AG08396 (cell line): Measurements from ENCODE around the gene SNX30.
A peak's percentile ranks its signal among the peaks of the same experiment; 100 is the strongest.
"Not testable (repeated sequence)": the region's sequence is repeated elsewhere in the genome, so short reads cannot be mapped to it uniquely, and the experiment has no call there.

Source experiments
- DNase-seq: peaks from one replicate; pipeline ENCODE4 v3.0.0; 2012; ENCODE audit warnings: low spot score, mixed read lengths

Gene SNX30

GRCh38 chr9:112750016-112750763, at the start of gene SNX30:
TSS of gene SNX30 (plus strand) at chr9:112750760. CDS start at chr9:112751002, 242 bp downstream.
- DNase-seq = peak; percentile 96

- DNase-seq = no peak
These were observed 47.3 kb upstream of the SNX30 start for GRCh38 chr9:112703304-112703703.

- DNase-seq = no peak
These were observed 44.7 kb upstream of the SNX30 start for GRCh38 chr9:112705768-112706427.

GRCh38 chr9:112711050-112711689, 39.4 kb upstream of the SNX30 start:
- peak; percentile 37 for DNase-seq

- DNase-seq = no peak
These were observed 37.9 kb upstream of the SNX30 start for GRCh38 chr9:112712678-112713077.

GRCh38 chr9:112717661-112718331, 32.8 kb upstream of the SNX30 start, which contains the start of gene INIP:
TSS of gene INIP (minus strand) at chr9:112718117. CDS start at chr9:112716485, 1,632 bp downstream.
- peak; percentile 96 for DNase-seq

GRCh38 chr9:112719241-112719691, 31.3 kb upstream of the SNX30 start:
- no peak for DNase-seq

GRCh38 chr9:112719696-112720095, 30.9 kb upstream of the SNX30 start:
- no peak for DNase-seq

- no peak for DNase-seq
These were observed 30.3 kb upstream of the SNX30 start for GRCh38 chr9:112720113-112720780.

- DNase-seq = not testable (repeated sequence)
These were observed 27.8 kb upstream of the SNX30 start for GRCh38 chr9:112722749-112723148.

- no peak for DNase-seq
These were observed 24.6 kb upstream of the SNX30 start for GRCh38 chr9:112725961-112726360.

- no peak for DNase-seq
These were observed 24.1 kb upstream of the SNX30 start for GRCh38 chr9:112726428-112726827.

- DNase-seq = no peak
These were observed 22.2 kb upstream of the SNX30 start for GRCh38 chr9:112728401-112728800.

GRCh38 chr9:112731971-112732370, 18.6 kb upstream of the SNX30 start:
- DNase-seq = no peak

GRCh38 chr9:112734892-112735291, 15.7 kb upstream of the SNX30 start:
- no peak for DNase-seq

- DNase-seq = no peak
These were observed 7.2 kb upstream of the SNX30 start for GRCh38 chr9:112743216-112743836.

- DNase-seq = no peak
These were observed 6.4 kb upstream of the SNX30 start for GRCh38 chr9:112744177-112744576.

- no peak for DNase-seq
These were observed 3.5 kb upstream of the SNX30 start for GRCh38 chr9:112747094-112747493.

- no peak for DNase-seq
These were observed 150 bp downstream of the SNX30 start for GRCh38 chr9:112750764-112751055.

GRCh38 chr9:112751056-112751795, 666 bp downstream of the SNX30 start:
- DNase-seq = peak; percentile 82
